Osteoblast (primary cell): ENCODE data around the gene EHBP1. TPM values are rescaled to one million over a fixed set of nuclear protein-coding genes. Genes with fewer than 3 reads are reported as not detected.

Experiments
- DNase-seq: peaks from one replicate; pipeline ENCODE4 v3.0.0; 2011; ENCODE audit warnings: low spot score, mixed read lengths; ENCODE audit not compliant: insufficient read length; ENCODE audit errors: missing footprints
- H2AFZ ChIP-seq: 2 replicates; pipeline ENCODE4 v1.6.0; 2011; ENCODE audit warnings: mild to moderate bottlenecking, low read length
- H3K27ac ChIP-seq: 2 replicates; pipeline ENCODE4 v1.5.1; 2011; ENCODE audit warnings: mild to moderate bottlenecking, low read depth, low read length, moderate library complexity
- H3K27me3 ChIP-seq: 2 replicates; pipeline ENCODE4 v1.6.0; 2012; ENCODE audit warnings: mild to moderate bottlenecking, control low read depth, inconsistent platforms, low read length, moderate library complexity; ENCODE audit not compliant: insufficient read depth
- H3K36me3 ChIP-seq: 2 replicates; pipeline ENCODE4 v1.5.1; 2011; ENCODE audit warnings: mild to moderate bottlenecking, low read length, control low read depth, moderate library complexity; ENCODE audit not compliant: insufficient read depth
- H3K4me1 ChIP-seq: 2 replicates; pipeline ENCODE4 v1.5.1; 2011; ENCODE audit warnings: mild to moderate bottlenecking, low read length, control low read depth, moderate library complexity; ENCODE audit not compliant: insufficient read depth
- H3K4me2 ChIP-seq: 2 replicates; pipeline ENCODE4 v1.6.0; 2011; ENCODE audit warnings: mild to moderate bottlenecking, low read length; ENCODE audit not compliant: insufficient read depth
- H3K4me3 ChIP-seq: fragments of 200-600 bp; sonication (generic); 3 replicates; pipeline ENCODE4 v1.5.1; 2012; ENCODE audit warnings: mild to moderate bottlenecking, low read length, inconsistent platforms; ENCODE audit not compliant: insufficient read depth
- H3K79me2 ChIP-seq: 2 replicates; pipeline ENCODE4 v1.6.0; 2012; ENCODE audit warnings: mild to moderate bottlenecking, low read length, control low read depth, inconsistent platforms; ENCODE audit not compliant: insufficient read depth
- H3K9me3 ChIP-seq: 2 replicates; pipeline ENCODE4 v1.5.1; 2011; ENCODE audit warnings: low read depth, low read length, control low read depth
- H4K20me1 ChIP-seq: 2 replicates; pipeline ENCODE4 v1.6.0; 2012; ENCODE audit warnings: mild to moderate bottlenecking, low read length, control low read depth; ENCODE audit not compliant: insufficient read depth
- total RNA-seq: library from RNA; depleted of rRNA; stranded (reverse); fragments of >200 nt; gene quantifications from 2 replicates; pipeline ENCODE4 v1.2.3, GENCODE V29; 2012
- TF ChIP-seq, protein P1 (sequence below): IDR thresholded peaks from 2 replicates; pipeline ENCODE4 v1.5.1; 2011; ENCODE audit warnings: mild to moderate bottlenecking, low read depth, low read length, moderate library complexity; ENCODE audit errors: extremely low read depth

The EHBP1 gene
- total RNA-seq, 1 donor, result 96.3 TPM

DNA sequence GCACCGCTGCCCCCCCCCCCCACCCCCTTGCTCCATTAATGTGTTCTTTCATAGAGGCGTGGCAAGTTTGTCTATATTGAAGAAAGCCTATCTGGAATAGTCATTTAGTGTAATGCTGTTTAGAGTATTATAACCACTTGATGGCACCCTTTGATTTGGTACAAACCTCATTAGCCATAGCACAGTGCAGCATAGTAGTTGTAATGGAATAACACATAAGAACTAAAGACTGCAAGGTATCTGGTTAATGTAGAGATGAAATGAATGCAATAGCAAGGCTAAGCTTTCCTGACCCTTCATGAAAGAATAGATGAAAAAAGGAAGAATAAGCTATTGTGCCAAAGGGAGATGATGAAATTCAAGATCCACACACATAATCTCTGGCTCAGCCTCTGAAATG lies 81.9 kb downstream of the EHBP1 start:
- TF ChIP-seq, protein P1, sequence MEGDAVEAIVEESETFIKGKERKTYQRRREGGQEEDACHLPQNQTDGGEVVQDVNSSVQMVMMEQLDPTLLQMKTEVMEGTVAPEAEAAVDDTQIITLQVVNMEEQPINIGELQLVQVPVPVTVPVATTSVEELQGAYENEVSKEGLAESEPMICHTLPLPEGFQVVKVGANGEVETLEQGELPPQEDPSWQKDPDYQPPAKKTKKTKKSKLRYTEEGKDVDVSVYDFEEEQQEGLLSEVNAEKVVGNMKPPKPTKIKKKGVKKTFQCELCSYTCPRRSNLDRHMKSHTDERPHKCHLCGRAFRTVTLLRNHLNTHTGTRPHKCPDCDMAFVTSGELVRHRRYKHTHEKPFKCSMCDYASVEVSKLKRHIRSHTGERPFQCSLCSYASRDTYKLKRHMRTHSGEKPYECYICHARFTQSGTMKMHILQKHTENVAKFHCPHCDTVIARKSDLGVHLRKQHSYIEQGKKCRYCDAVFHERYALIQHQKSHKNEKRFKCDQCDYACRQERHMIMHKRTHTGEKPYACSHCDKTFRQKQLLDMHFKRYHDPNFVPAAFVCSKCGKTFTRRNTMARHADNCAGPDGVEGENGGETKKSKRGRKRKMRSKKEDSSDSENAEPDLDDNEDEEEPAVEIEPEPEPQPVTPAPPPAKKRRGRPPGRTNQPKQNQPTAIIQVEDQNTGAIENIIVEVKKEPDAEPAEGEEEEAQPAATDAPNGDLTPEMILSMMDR, result peak; percentile 31
- no peak overlapping the region for H3K4me2 ChIP-seq
- no peaks in the 10 kb centered on the region for H3K9me3 ChIP-seq
- no peak overlapping the region for H3K4me3 ChIP-seq
- no peaks in the 10 kb centered on the region for H3K36me3 ChIP-seq
- peaks cover 24% of the 10 kb centered on the region for H3K79me2 ChIP-seq
- H3K4me1 ChIP-seq, result peaks cover 10% of the 10 kb centered on the region
- no peak for DNase-seq
- peaks cover 26% of the 10 kb centered on the region for H4K20me1 ChIP-seq
- H2AFZ ChIP-seq, result no peak overlapping the region
- no peaks in the 10 kb centered on the region for H3K27me3 ChIP-seq
- H3K27ac ChIP-seq, result no peak overlapping the region

DNA sequence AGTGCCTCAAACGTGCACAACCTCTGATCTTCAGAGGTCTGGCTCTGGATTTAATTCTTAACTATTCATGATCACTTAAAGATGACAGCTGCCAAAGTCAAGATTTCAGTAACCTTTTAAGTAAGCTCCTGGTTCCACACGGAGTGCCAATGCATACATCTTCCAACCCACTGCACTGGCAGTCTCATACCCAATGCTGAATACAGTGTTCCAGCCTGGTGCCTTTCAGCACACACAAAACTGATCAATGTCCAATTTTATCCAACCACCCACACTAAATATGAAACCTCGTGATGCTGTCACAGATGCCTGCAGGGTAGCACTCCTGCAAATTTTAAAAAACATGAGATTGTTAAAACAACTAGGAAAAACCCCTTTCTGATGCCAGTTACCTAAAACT lies 84.0 kb downstream of the EHBP1 start:
- peaks cover 28% of the 10 kb centered on the region for H3K79me2 ChIP-seq

DNA sequence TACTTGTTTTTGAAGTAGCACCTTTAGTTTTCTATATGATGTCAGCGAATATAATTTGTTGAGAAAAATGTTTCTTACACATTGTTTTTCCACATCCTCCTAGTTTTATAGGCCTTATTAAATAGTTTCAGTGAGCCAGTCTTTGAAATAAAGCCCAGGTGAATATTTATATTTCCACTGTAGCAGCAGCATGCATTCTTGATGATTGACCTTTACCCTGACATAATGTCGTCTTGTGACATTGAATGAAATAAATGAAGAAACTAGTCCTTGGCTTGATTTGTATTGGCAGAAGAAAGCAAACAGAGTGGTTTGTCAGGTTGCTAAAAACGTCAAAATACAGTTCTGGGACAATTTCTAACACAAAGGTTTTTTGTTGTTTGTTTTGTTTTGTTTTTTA lies 84.4 kb downstream of the EHBP1 start:
- no peak overlapping the region for H3K4me3 ChIP-seq
- no peak overlapping the region for H3K4me2 ChIP-seq
- H3K27ac ChIP-seq, result no peak overlapping the region
- peaks cover 28% of the 10 kb centered on the region for H3K79me2 ChIP-seq
- no peaks in the 10 kb centered on the region for H3K36me3 ChIP-seq
- no peak overlapping the region for H2AFZ ChIP-seq
- TF ChIP-seq, protein P1, result no peak
- no peaks in the 10 kb centered on the region for H3K27me3 ChIP-seq
- H4K20me1 ChIP-seq, result peaks cover 30% of the 10 kb centered on the region
- peaks cover 18% of the 10 kb centered on the region for H3K4me1 ChIP-seq
- DNase-seq, result no peak
- H3K9me3 ChIP-seq, result no peaks in the 10 kb centered on the region

More for the DNA sequence above, 84.0 kb downstream of the EHBP1 start:
- Histone ChIP-seq H3K27me3 (no peaks in the 10 kb centered on the region), H2AFZ (no peak overlapping the region), H3K4me1 (peaks cover 15% of the 10 kb centered on the region), H3K4me2 (no peak overlapping the region), H4K20me1 (peaks cover 30% of the 10 kb centered on the region), H3K36me3 (no peaks in the 10 kb centered on the region), H3K9me3 (no peaks in the 10 kb centered on the region), H3K27ac (no peak overlapping the region), H3K4me3 (no peak overlapping the region)
- DNase-seq, result no peak
- TF ChIP-seq, protein P1, result no peak

DNA sequence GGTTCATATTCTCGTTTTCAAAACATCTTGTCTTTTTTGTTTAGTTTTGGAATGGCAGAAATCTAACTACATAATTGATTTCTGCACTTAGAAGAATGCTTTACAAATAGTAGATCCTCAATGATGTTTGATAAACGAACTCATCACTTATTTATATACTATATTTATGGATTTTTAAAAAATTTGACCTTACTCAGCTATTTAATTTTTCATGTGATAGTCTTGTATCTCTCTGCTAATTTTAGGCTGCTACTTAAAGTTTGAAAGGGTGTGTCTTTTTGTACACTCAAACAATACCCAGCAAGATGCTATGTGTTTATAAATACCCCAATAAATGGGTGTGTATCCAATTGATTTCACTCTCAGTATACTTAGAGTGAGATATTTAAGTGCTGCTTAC lies 86.9 kb downstream of the EHBP1 start:
- peaks cover 28% of the 10 kb centered on the region for H3K79me2 ChIP-seq

More for the DNA sequence above, 86.9 kb downstream of the EHBP1 start:
- peaks cover 8% of the 10 kb centered on the region for H3K4me1 ChIP-seq
- peaks cover 23% of the 10 kb centered on the region for H4K20me1 ChIP-seq
- H3K36me3 ChIP-seq, result no peaks in the 10 kb centered on the region
- no peaks in the 10 kb centered on the region for H3K9me3 ChIP-seq
- no peak overlapping the region for H3K4me3 ChIP-seq
- no peak overlapping the region for H3K4me2 ChIP-seq
- H2AFZ ChIP-seq, result no peak overlapping the region
- H3K27me3 ChIP-seq, result no peaks in the 10 kb centered on the region
- no peak for DNase-seq
- H3K27ac ChIP-seq, result no peak overlapping the region
- TF ChIP-seq, protein P1, result no peak
